GM23248 (cell line): ENCODE data around the gene BCORL1.

Experiments used
- EZH2 ChIP-seq: fragments of 200-600 bp; sonication (generic); IDR thresholded peaks from 2 replicates; pipeline ENCODE4 v1.6.1; 2018; ENCODE audit warnings: antibody characterized with exemption, mild to moderate bottlenecking; ENCODE audit not compliant: insufficient read depth, poor library complexity, severe bottlenecking
- EZH2phosphoT487 ChIP-seq: fragments of 200-600 bp; sonication (generic); IDR thresholded peaks from 2 replicates; pipeline ENCODE4 v1.6.1; 2018; ENCODE audit warnings: antibody characterized with exemption, moderate library complexity, mild to moderate bottlenecking, low read depth; ENCODE audit not compliant: insufficient read depth

GRCh38 chrX:130086447-130087206 is 104.2 kb downstream of the BCORL1 start:
- TF ChIP-seq EZH2 (no peak), EZH2phosphoT487 (no peak)
